CD14-positive monocyte (primary cell): ENCODE measurements around the gene ESPN. TPM values are rescaled to one million over a fixed set of nuclear protein-coding genes. Genes with fewer than 3 reads are reported as not detected.

ENCODE experiments used
- DNase-seq, 3 donors: peaks; one replicate each; pipeline ENCODE4 v3.0.0-alpha.2; 2011 to 2022
- H2AFZ ChIP-seq: 2 replicates; pipeline ENCODE4 v1.6.0; 2012; ENCODE audit warnings: mild to moderate bottlenecking, low read depth, low read length, inconsistent platforms; ENCODE audit not compliant: insufficient read depth, poor library complexity, severe bottlenecking
- H3K27ac ChIP-seq, 2 donors: 1 replicate in 1 of 2; 2 replicates in 1 of 2; pipeline ENCODE4 v1.5.1; 2012 to 2013; ENCODE audit warnings: low read length in 2 of 2, control low read depth in 1 of 2, inconsistent platforms in 1 of 2, low read depth in 1 of 2, mild to moderate bottlenecking in 1 of 2
- H3K27me3 ChIP-seq, 2 donors: one replicate each; pipeline versions ENCODE4 v1.6.0 to v1.6.1; 2011 to 2013; ENCODE audit warnings: low read length in 2 of 2; ENCODE audit not compliant: control insufficient read depth in 2 of 2, insufficient read depth in 2 of 2
- H3K36me3 ChIP-seq, 2 donors: replicated peaks in 1 of 2; 1 replicate in 1 of 2; 2 replicates in 1 of 2; pipeline versions ENCODE4 v1.5.1 to v1.6.1; 2012 to 2013; ENCODE audit warnings: low read length in 2 of 2, control low read depth in 1 of 2, inconsistent platforms in 1 of 2, mild to moderate bottlenecking in 1 of 2; ENCODE audit not compliant: insufficient read depth in 2 of 2, control insufficient read depth in 1 of 2
- H3K4me1 ChIP-seq, 2 donors: 1 replicate in 1 of 2; 2 replicates in 1 of 2; pipeline versions ENCODE4 v1.5.1 to v1.6.1; 2012 to 2013; ENCODE audit warnings: low read length in 2 of 2, control low read depth in 1 of 2, inconsistent platforms in 1 of 2, mild to moderate bottlenecking in 1 of 2, moderate library complexity in 1 of 2; ENCODE audit not compliant: insufficient read depth in 2 of 2, control insufficient read depth in 1 of 2
- H3K4me2 ChIP-seq: replicated peaks from 2 replicates; pipeline ENCODE3; 2012; ENCODE audit warnings: low read length, moderate library complexity, mild to moderate bottlenecking; ENCODE audit not compliant: poor library complexity, severe bottlenecking; ENCODE audit errors: extremely low read depth
- H3K4me3 ChIP-seq, 3 experiments: fragments of 200-600 bp in 1 of 3; sonication (generic) in 1 of 3; replicated peaks in 1 of 3; 1 replicate in 2 of 3; 2 replicates in 1 of 3; pipeline ENCODE4 v1.5.1; 2011 to 2013; ENCODE audit warnings: low read length in 3 of 3, mild to moderate bottlenecking in 3 of 3, control low read depth in 2 of 3, low read depth in 2 of 3, inconsistent platforms in 1 of 3, moderate library complexity in 1 of 3
- H3K79me2 ChIP-seq: 2 replicates; pipeline ENCODE4 v1.6.0; 2012; ENCODE audit warnings: mild to moderate bottlenecking, control low read depth, inconsistent platforms, low read length, moderate library complexity; ENCODE audit not compliant: insufficient read depth
- H3K9ac ChIP-seq: 2 replicates; pipeline ENCODE4 v1.6.0; 2017; ENCODE audit warnings: low read length, mild to moderate bottlenecking; ENCODE audit not compliant: insufficient read depth, poor library complexity, severe bottlenecking
- H3K9me3 ChIP-seq, 2 donors: replicated peaks in 1 of 2; 1 replicate in 1 of 2; 2 replicates in 1 of 2; pipeline versions ENCODE4 v1.5.1 to v1.6.1; 2012 to 2013; ENCODE audit warnings: low read length in 2 of 2, control low read depth in 1 of 2; ENCODE audit not compliant: control insufficient read depth in 1 of 2, insufficient read depth in 1 of 2
- H4K20me1 ChIP-seq: 2 replicates; pipeline ENCODE4 v1.6.0; 2012; ENCODE audit warnings: mild to moderate bottlenecking, low read length, control low read depth, moderate library complexity; ENCODE audit not compliant: insufficient read depth
- H3K27ac Mint-ChIP-seq, 7 donors: one replicate each; pipeline ENCODE4 v1.8.0; 2020; ENCODE audit warnings: mild to moderate bottlenecking in 7 of 7, mixed read lengths in 7 of 7, moderate library complexity in 6 of 7, inconsistent platforms in 2 of 7
- H3K27me3 Mint-ChIP-seq, 3 donors: one replicate each; pipeline ENCODE4 v1.8.0; 2021 to 2022; ENCODE audit warnings: low read depth in 3 of 3, mild to moderate bottlenecking in 3 of 3, mixed read lengths in 3 of 3, moderate library complexity in 3 of 3, inconsistent platforms in 1 of 3
- H3K36me3 Mint-ChIP-seq, 2 donors: one replicate each; pipeline ENCODE4 v1.8.0; 2020; ENCODE audit warnings: mixed read lengths in 2 of 2, inconsistent platforms in 1 of 2, mild to moderate bottlenecking in 1 of 2
- H3K4me1 Mint-ChIP-seq: one replicate; pipeline ENCODE4 v1.8.0; 2020; ENCODE audit warnings: mild to moderate bottlenecking, mixed read lengths
- H3K4me3 Mint-ChIP-seq, 2 donors: one replicate each; pipeline ENCODE4 v1.8.0; 2020; ENCODE audit warnings: mild to moderate bottlenecking in 2 of 2, mixed read lengths in 2 of 2, moderate library complexity in 1 of 2
- H3K9me3 Mint-ChIP-seq, 7 donors: one replicate each; pipeline ENCODE4 v1.8.0; 2020 to 2022; ENCODE audit warnings: mixed read lengths in 7 of 7, mild to moderate bottlenecking in 6 of 7, moderate library complexity in 6 of 7, inconsistent platforms in 2 of 7
- WGBS: methylation state at CpG from one replicate; pipeline ENCODE4 v1.1.5; 2013; ENCODE audit warnings: missing lambda C conversion rate; ENCODE audit not compliant: insufficient coverage; 5-methylcytosine and 5-hydroxymethylcytosine counted together
- intact Hi-C, 2 donors: fragments of 100-400 bp; cut with micrococcal nuclease; formaldehyde crosslinking; loops; one replicate each; pipeline versions ENCODE4 v1.15.0 to v1.15.1; 2023
- polyA plus RNA-seq, 3 donors: library from polyadenylated mRNA; depleted of rRNA in 1 of 3; unstranded in 2 of 3; stranded (reverse) in 1 of 3; fragments of 300-500 nt in 2 of 3; fragments of >200 nt in 1 of 3; fragmentation: Illumina TruSeq in 2 of 3; gene quantifications; 1 replicate in 2 of 3; 2 replicates in 1 of 3; pipeline ENCODE4 v1.2.3, GENCODE V29; 2012 to 2021
- TF ChIP-seq, protein P1 (sequence below): fragments of 200-600 bp; IDR thresholded peaks from one replicate; pipeline ENCODE4 v1.8.0; 2022; ENCODE audit warnings: antibody characterized with exemption, mild to moderate bottlenecking

Gene ESPN
- polyA plus RNA-seq, 3 donors: not detected

DNA sequence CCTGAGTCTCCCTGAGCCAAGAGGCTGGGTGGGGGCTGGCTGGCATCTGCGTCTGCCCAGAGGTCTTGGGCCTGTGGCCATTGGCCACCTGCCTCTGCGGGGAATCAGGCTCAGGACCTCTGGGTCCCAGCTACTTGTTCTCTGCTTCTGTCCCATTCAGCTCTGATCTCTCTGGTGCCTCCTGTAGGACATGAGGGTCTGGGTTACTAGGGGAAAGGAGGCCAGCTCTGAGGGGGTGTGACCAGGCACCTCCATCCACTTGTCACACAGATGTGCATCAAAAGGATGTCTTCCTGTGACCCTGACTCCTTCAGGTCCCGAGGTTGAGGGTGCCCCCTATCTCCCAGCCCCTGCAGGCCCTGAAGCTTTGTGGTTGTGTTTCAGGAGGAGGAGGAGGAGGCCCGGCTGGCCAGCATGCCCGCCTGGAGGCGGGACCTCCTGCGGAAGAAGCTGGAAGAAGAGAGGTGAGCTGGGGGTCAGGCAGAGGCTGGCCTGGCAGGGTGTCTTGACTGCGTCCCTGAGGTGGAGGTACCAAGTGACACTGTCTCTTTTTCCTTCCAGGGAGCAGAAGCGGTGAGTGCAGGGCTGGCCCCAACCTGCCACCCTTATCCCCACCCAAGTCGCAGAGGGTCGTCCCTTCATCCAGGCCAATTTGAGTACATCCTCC lies 32.4 kb downstream of the ESPN start:
- Mint-ChIP-seq H3K36me3 (no peaks in the 10 kb centered on the region), H3K27ac (no peak overlapping the region), H3K4me1 (no peaks in the 10 kb centered on the region), H3K9me3 (peaks cover 0 to 2% (median 0%) of the 10 kb centered on the region in 7 donors), H3K27me3 (peaks cover 64 to 87% (median 75%) of the 10 kb centered on the region in 3 donors), H3K4me3 (peak overlapping the region in 1 of 2 donors; percentile 68)
- DNase-seq: no peak
- Histone ChIP-seq H3K27me3 (peaks cover 2 to 53% of the 10 kb centered on the region in 2 donors), H3K4me2 (no peak overlapping the region), H3K4me1 (no peaks in the 10 kb centered on the region), H3K27ac (no peak overlapping the region), H3K9ac (no peak overlapping the region), H3K9me3 (no peaks in the 10 kb centered on the region), H4K20me1 (no peaks in the 10 kb centered on the region), H3K36me3 (no peaks in the 10 kb centered on the region), H3K79me2 (no peaks in the 10 kb centered on the region), H3K4me3 (no peak overlapping the region), H2AFZ (no peak overlapping the region)
- TF ChIP-seq, protein P1, sequence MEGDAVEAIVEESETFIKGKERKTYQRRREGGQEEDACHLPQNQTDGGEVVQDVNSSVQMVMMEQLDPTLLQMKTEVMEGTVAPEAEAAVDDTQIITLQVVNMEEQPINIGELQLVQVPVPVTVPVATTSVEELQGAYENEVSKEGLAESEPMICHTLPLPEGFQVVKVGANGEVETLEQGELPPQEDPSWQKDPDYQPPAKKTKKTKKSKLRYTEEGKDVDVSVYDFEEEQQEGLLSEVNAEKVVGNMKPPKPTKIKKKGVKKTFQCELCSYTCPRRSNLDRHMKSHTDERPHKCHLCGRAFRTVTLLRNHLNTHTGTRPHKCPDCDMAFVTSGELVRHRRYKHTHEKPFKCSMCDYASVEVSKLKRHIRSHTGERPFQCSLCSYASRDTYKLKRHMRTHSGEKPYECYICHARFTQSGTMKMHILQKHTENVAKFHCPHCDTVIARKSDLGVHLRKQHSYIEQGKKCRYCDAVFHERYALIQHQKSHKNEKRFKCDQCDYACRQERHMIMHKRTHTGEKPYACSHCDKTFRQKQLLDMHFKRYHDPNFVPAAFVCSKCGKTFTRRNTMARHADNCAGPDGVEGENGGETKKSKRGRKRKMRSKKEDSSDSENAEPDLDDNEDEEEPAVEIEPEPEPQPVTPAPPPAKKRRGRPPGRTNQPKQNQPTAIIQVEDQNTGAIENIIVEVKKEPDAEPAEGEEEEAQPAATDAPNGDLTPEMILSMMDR: no peak
- 89% methylated on average over 9 of the region's 11 CpGs for WGBS
- intact Hi-C loops: no loop called here

DNA sequence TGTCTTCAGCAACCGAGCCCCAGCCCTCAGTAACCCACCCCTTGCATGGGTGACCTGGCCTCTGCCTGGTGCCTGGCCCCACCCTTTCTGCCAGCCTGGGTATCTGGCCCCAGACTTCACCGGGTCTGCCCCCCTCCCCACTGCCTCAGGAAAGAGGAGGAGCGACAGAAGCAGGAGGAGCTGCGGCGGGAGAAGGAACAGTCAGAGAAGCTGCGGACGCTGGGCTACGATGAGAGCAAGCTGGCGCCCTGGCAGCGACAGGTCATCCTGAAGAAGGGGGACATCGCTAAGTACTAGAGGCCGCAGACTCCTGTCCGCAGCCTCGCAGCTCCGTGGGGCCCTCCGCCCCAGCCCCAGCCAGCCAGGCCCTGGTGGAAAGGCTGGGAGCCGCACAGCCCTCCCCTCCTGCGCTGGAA lies 35.3 kb downstream of the ESPN start:
- Mint-ChIP-seq H3K36me3 (no peaks in the 10 kb centered on the region), H3K4me1 (no peaks in the 10 kb centered on the region), H3K9me3 (peaks cover 0 to 2% (median 0%) of the 10 kb centered on the region in 7 donors), H3K27me3 (peaks cover 49 to 69% (median 58%) of the 10 kb centered on the region in 3 donors), H3K27ac (no peak overlapping the region), H3K4me3 (peak overlapping the region in 1 of 2 donors; percentile 59)
- TF ChIP-seq, protein P1: no peak
- H3K4me3 ChIP-seq: no peak overlapping the region
- no peak for DNase-seq
- H2AFZ ChIP-seq: no peak overlapping the region
- H3K36me3 ChIP-seq: no peaks in the 10 kb centered on the region
- no peaks in the 10 kb centered on the region for H3K9me3 ChIP-seq
- H3K4me2 ChIP-seq: no peak overlapping the region
- H3K79me2 ChIP-seq: no peaks in the 10 kb centered on the region
- peaks cover 2 to 50% of the 10 kb centered on the region in 2 donors for H3K27me3 ChIP-seq
- no peak overlapping the region for H3K9ac ChIP-seq
- intact Hi-C loops: no loop called here
- H3K4me1 ChIP-seq: no peaks in the 10 kb centered on the region
- H4K20me1 ChIP-seq: no peaks in the 10 kb centered on the region
- H3K27ac ChIP-seq: no peak overlapping the region
- 3% methylated on average over 15 of the region's 18 CpGs for WGBS
